ENCODE results near the gene KRT5. TPM values are rescaled to one million over a fixed set of nuclear protein-coding genes. Genes with fewer than 3 reads are reported as not detected.

Gene KRT5
- total and polyA plus RNA-seq, 2 experiments from 2014 or later: not detected

DNA sequence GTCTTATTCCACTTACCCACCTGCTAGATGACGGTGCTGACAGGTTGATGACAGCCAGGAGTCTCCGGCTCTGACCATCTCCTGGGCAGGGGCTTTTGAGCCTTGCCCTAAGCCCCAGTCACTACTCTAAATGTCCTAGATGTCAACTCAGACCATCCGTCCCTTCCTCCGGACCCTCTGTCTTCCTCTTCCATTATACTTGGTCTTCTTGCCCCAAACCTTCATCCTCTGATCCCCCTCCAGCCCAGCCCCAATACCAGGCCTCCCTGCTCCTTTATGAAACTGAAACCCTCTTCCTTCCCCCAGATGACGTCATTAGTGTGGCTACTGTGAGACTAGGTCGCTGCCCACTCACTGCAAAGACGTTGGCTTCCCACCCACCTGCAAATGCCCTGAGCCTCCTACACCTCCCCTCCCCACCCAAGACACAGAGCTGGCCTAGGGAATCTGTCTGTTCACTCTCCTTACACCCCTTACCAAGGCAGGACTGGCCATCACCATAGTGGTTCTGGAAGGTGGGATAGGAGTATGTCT is 22.7 kb upstream of the KRT5 start:
- no peak overlapping the region for H2AFZ ChIP-seq
- no peaks in the 10 kb centered on the region for H4K20me1 ChIP-seq (replicated peaks; ENCODE audit: insufficient read depth)
- Mint-ChIP-seq H3K36me3 (ENCODE audit: low read depth) (no peaks in the 10 kb centered on the region), H3K27me3 (ENCODE audit: insufficient read depth, low read depth, poor library complexity) (peaks cover 14% of the 10 kb centered on the region), H3K9me3 (no peaks in the 10 kb centered on the region), H3K4me1 (no peaks in the 10 kb centered on the region), H3K4me3 (no peak overlapping the region), H3K27ac (no peak overlapping the region)
- H3K79me2 ChIP-seq (replicated peaks; ENCODE audit: insufficient read depth): no peaks in the 10 kb centered on the region
- H3K27ac ChIP-seq (ENCODE audit: low read depth): no peak overlapping the region
- ATAC-seq: no peak
- TF ChIP-seq, protein P1, sequence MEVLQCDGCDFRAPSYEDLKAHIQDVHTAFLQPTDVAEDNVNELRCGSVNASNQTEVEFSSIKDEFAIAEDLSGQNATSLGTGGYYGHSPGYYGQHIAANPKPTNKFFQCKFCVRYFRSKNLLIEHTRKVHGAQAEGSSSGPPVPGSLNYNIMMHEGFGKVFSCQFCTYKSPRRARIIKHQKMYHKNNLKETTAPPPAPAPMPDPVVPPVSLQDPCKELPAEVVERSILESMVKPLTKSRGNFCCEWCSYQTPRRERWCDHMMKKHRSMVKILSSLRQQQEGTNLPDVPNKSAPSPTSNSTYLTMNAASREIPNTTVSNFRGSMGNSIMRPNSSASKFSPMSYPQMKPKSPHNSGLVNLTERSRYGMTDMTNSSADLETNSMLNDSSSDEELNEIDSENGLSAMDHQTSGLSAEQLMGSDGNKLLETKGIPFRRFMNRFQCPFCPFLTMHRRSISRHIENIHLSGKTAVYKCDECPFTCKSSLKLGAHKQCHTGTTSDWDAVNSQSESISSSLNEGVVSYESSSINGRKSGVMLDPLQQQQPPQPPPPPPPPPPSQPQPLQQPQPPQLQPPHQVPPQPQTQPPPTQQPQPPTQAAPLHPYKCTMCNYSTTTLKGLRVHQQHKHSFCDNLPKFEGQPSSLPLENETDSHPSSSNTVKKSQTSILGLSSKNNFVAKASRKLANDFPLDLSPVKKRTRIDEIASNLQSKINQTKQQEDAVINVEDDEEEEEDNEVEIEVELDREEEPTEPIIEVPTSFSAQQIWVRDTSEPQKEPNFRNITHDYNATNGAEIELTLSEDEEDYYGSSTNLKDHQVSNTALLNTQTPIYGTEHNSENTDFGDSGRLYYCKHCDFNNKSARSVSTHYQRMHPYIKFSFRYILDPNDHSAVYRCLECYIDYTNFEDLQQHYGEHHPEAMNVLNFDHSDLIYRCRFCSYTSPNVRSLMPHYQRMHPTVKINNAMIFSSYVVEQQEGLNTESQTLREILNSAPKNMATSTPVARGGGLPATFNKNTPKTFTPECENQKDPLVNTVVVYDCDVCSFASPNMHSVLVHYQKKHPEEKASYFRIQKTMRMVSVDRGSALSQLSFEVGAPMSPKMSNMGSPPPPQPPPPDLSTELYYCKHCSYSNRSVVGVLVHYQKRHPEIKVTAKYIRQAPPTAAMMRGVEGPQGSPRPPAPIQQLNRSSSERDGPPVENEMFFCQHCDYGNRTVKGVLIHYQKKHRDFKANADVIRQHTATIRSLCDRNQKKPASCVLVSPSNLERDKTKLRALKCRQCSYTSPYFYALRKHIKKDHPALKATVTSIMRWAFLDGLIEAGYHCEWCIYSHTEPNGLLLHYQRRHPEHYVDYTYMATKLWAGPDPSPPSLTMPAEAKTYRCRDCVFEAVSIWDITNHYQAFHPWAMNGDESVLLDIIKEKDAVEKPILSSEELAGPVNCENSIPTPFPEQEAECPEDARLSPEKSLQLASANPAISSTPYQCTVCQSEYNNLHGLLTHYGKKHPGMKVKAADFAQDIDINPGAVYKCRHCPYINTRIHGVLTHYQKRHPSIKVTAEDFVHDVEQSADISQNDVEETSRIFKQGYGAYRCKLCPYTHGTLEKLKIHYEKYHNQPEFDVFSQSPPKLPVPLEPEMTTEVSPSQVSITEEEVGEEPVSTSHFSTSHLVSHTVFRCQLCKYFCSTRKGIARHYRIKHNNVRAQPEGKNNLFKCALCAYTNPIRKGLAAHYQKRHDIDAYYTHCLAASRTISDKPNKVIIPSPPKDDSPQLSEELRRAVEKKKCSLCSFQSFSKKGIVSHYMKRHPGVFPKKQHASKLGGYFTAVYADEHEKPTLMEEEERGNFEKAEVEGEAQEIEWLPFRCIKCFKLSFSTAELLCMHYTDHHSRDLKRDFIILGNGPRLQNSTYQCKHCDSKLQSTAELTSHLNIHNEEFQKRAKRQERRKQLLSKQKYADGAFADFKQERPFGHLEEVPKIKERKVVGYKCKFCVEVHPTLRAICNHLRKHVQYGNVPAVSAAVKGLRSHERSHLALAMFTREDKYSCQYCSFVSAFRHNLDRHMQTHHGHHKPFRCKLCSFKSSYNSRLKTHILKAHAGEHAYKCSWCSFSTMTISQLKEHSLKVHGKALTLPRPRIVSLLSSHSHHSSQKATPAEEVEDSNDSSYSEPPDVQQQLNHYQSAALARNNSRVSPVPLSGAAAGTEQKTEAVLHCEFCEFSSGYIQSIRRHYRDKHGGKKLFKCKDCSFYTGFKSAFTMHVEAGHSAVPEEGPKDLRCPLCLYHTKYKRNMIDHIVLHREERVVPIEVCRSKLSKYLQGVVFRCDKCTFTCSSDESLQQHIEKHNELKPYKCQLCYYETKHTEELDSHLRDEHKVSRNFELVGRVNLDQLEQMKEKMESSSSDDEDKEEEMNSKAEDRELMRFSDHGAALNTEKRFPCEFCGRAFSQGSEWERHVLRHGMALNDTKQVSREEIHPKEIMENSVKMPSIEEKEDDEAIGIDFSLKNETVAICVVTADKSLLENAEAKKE (CRISPR knock-in tag; IDR thresholded peaks at IDR 0.05): no peak
- TF ChIP-seq ZNF114 (CRISPR knock-in tag; IDR thresholded peaks at IDR 0.05) (no peak), JUNB (IDR thresholded peaks at IDR 0.05; ENCODE audit: unreplicated experiment) (no peak), POLR2AphosphoS5 (IDR thresholded peaks at IDR 0.05; ENCODE audit: low read depth) (no peak), NANOG (IDR thresholded peaks at IDR 0.05; ENCODE audit: borderline replicate concordance) (no peak), STAT1 (IDR thresholded peaks at IDR 0.05; ENCODE audit: unreplicated experiment) (no peak)
- TF ChIP-seq, protein P2, sequence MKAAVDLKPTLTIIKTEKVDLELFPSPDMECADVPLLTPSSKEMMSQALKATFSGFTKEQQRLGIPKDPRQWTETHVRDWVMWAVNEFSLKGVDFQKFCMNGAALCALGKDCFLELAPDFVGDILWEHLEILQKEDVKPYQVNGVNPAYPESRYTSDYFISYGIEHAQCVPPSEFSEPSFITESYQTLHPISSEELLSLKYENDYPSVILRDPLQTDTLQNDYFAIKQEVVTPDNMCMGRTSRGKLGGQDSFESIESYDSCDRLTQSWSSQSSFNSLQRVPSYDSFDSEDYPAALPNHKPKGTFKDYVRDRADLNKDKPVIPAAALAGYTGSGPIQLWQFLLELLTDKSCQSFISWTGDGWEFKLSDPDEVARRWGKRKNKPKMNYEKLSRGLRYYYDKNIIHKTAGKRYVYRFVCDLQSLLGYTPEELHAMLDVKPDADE (IDR thresholded peaks at IDR 0.05): no peak
- H3K4me2 ChIP-seq: no peak overlapping the region
- H3K9me2 ChIP-seq (ENCODE audit: insufficient read depth): no peaks in the 10 kb centered on the region
- H3K4me1 ChIP-seq (ENCODE audit: insufficient read depth): no peaks in the 10 kb centered on the region
- no peak overlapping the region for H3K4me3 ChIP-seq
- no peaks in the 10 kb centered on the region for H3K36me3 ChIP-seq (ENCODE audit: insufficient read depth)
- no peaks in the 10 kb centered on the region for H3F3A ChIP-seq (replicated peaks; ENCODE audit: low read depth)
- DNase-seq (ENCODE audit: low spot score): no peak
- H3K27me3 ChIP-seq (ENCODE audit: insufficient read depth): no peaks in the 10 kb centered on the region
